ENCODE results near the gene RHOBTB3.

GRCh38 chr5:95711501-95712346 is 19.4 kb upstream of the RHOBTB3 start:
- no peak for TF ChIP-seq CTCF (IDR thresholded peaks at IDR 0.05; ENCODE audit: insufficient read depth, low read length)
- no peak for TF ChIP-seq POLR2AphosphoS5 (IDR thresholded peaks at IDR 0.05; ENCODE audit: low read depth)
- TF ChIP-seq REST (IDR thresholded peaks at IDR 0.05; ENCODE audit: insufficient replicate concordance, low read depth) = no peak
- TF ChIP-seq SPI1 (IDR thresholded peaks at IDR 0.05; ENCODE audit: borderline replicate concordance, low read depth) = no peak
